Measurements from ENCODE around the gene BCL6B.
"Not testable (repeated sequence)": the region's sequence is repeated elsewhere in the genome, so short reads cannot be mapped to it uniquely, and the experiment has no call there.

BCL6B gene

DNA sequence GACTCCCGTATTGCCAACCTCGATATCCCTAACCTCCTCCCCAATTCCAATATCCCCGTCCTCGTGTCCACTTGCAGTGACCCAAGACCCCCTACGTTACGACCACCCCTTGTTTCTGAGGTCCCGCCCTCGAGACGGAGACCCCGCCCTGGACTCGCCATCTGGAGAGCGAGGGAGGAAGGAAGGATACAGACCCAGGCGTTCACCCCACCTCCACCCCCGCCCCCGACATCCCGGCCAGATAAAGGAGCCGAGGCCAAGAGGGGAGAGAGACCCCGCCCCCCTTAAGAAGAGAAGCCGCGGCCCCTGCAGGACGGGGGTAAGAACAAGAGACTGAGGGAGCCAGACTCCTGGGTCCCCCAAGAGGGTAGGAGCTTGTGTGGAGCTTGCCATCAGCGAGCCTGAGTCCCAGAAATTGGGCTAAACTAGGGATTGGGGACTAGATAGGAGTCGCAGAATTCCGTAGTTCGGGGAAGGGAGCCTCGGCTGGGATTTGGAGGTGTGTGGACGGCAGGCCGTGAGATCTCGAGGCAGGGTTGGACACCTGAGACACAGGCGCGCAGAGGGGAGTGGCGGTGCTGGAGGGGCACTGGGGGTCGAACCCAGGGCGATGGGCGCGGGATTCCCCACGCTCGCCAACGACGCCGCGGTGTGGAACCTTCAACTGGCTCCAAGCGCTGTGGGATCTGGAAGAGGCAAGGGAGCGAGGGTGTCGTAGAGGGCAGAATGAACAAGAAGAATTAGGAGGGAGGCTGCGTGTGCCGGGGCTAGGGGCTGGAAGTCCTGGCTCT, at the start of gene BCL6B:
BCL6B (plus strand) TSS at position 270 of the 791 bp plus-strand sequence. CDS start 622 bp downstream, outside the sequence.
- DNase-seq = peak in 1 of 6 experiments; percentile 54

DNA sequence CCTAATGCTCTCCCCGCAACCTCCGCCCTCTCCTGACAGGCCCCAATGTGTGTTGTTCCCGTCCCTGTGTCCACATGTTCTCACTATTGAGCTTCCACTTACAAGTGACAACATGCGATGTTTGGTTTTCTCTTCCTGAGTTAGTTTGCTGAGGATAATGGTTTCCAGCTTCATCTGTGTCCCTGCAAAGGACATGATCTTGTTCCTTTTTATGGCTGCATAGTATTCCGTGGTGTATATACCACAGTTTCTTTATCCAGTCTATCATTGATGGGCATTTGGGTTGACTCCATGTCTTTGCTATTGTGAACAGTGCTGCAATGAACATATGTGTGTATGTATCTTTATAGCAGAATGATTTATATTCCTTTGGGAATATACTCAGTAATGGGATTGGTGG, 43.4 kb upstream of the BCL6B start:
- not testable (repeated sequence) for DNase-seq

- DNase-seq = no peak
Measured at GRCh38 chr17:6981426-6981825, 41.4 kb upstream of the BCL6B start.

- DNase-seq = no peak
Measured at GRCh38 chr17:6985266-6985665, 37.6 kb upstream of the BCL6B start.

GRCh38 chr17:6986676-6987075, 36.2 kb upstream of the BCL6B start:
- DNase-seq = no peak

- DNase-seq = no peak
Measured at GRCh38 chr17:6989779-6990178, 33.1 kb upstream of the BCL6B start.

GRCh38 chr17:6993613-6994056, 29.2 kb upstream of the BCL6B start:
- not testable (repeated sequence) for DNase-seq

- no peak for DNase-seq
Measured at GRCh38 chr17:6994118-6994598, 28.7 kb upstream of the BCL6B start.

GRCh38 chr17:6994666-6995256, 28.1 kb upstream of the BCL6B start:
- DNase-seq = no peak

- no peak for DNase-seq
Measured at GRCh38 chr17:6995500-6996255, 27.2 kb upstream of the BCL6B start, which contains the start of gene ALOX12. Gene ALOX12, plus strand, starts transcription at chr17:6996049. Its CDS starts 69 bp downstream, at chr17:6996118.

DNA sequence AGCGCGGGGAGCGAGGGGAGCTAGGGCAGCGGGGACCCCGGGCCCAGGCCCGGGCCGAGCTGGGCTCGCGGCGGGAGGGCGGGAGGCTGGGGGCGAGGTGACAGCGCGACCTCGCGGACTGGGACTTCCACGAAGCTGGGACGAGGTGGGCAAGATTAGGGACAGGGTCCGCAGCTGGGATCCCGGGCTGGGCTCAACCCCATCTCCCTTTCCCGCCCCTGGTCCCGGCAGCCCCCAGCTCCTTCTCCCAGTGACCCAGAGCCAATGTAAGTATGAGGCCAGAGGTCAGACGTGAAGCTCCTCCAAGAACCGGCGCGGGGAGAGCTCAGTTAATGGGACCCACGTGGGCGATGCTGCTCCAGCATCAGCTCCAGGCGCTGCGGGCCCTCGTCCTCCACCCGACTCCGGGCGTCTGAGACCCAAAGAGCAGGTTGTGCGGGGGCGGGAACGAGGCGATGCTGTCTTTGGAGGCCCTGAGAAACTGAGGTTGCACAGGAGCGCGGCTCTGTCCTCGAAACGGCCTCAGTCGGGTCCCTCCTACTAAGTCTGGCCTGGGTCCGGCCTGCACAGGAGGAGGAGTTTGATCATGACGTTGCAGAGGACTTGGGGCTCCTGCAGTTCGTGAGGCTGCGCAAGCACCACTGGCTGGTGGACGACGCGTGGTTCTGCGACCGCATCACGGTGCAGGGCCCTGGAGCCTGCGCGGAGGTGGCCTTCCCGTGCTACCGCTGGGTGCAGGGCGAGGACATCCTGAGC, 26.4 kb upstream of the BCL6B start:
- DNase-seq = no peak

DNA sequence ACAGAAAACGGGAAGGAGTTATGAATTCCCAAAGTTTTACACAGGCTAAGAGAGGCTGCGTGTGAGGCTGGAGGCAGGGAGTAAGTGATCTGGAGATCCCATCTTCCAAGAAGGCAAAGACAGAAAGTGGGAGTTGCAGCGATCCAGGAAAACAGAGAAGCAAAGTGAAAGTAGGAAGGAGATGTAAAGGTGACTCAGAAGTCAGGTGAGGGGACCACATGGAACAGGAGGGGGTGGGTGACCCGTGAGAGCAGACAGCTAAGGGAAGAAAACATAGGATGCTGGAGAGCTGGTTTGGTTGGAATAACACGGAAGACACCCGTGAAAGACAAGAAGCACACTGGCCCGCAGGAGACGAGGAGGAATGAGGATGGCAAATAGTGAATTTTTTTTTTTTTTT, 25.7 kb upstream of the BCL6B start:
- no peak for DNase-seq

DNA sequence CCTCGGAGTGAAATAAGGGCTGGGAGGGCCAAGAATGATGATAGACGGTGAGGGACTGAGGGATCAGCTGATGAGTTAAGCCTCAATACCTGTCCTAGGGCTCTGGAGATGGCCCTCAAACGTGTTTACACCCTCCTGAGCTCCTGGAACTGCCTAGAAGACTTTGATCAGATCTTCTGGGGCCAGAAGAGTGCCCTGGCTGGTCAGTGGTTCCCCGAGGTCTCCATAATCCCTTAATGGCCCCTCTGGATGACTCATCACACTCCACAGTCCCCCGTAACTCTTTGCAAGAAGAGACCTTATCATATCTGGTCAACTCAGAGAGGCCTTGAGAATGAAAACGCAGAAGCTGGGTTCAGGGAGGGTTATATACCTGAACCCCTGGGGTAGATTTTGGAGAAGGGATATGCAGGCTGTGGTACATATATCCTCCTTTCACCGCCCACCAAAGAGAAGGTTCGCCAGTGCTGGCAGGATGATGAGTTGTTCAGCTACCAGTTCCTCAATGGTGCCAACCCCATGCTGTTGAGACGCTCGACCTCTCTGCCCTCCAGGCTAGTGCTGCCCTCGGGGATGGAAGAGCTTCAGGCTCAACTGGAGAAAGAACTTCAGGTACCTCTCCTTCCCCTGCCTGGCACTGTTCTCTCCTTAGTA, 23.9 kb upstream of the BCL6B start:
- no peak for DNase-seq

GRCh38 chr17:7001318-7001961, 21.4 kb upstream of the BCL6B start:
- peak in 5 of 6 experiments; percentile 6 to 27 (median 17) for DNase-seq

DNA sequence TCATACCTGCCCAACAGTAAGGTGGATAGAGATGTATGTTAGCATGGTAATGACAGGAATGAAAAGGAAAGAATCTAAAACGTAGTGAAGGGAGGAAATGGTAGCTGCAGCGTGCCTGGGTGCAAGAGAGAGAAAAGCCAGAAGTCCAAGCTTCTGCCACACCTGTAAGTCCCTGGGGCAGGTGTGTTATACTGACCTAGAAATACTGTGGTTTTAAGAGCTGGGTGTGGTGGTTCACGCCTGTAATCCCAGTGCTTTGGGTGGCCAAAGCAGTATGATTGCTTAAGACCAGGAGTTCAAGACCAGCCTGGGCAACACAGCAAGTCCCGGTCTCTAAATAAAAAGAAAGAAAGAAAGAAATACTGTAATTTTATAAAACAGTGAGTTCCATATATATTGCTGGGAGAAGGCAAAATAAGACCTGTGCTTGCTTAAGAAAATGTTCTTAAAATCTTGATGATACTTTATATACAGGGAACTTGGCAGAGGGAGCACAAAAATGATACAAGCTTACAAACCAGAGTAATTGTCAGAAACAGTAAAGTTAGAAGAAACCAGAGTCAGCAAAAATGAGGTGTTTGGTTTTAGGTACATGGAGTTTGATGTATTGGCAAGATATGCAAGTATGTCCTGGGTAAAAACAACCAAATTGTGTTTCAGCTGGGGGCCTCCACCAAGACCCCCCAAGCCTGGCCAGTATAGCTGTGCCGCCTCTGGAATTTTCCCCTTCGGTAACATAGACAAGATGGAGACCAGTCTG, 20.4 kb upstream of the BCL6B start:
- DNase-seq = no peak

DNA sequence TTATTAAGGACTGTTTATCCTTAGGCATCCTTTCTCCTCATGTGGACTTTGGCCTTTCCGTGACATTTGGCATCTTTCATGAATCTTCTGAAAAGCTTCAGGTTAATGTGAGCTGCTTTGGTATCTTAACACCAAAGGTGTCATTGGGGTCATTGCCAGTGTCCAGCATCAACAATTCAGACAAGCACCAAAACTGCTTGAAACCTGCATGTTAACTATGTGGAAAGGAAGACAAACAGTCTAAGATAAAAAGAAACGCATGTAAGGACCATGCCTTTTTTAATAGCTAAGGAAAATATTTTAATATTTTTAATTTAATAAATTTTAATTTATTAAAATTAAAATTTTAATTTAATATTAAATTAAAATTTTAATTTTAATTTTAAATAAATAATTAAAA, 19.1 kb upstream of the BCL6B start:
- no peak for DNase-seq

GRCh38 chr17:7004398-7005253, 18.2 kb upstream of the BCL6B start:
- peak in 5 of 6 experiments; percentile 13 to 82 (median 65) for DNase-seq

DNA sequence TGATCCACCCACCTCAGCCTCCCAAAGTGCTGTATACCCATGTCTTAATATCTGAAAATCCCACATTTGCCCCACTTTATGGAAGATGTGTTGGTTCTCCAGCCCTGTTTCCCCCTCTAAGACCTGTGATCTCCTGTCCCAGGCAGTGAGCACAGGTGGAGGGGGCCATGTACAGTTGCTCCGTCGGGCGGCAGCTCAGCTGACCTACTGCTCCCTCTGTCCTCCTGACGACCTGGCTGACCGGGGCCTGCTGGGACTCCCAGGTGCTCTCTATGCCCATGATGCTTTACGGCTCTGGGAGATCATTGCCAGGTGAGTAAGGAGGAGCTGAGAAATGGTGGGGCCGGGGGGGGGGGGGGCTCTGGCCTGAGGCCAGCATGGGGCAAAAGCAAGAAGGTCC, 17.1 kb upstream of the BCL6B start:
- no peak for DNase-seq

GRCh38 chr17:7007143-7007542, 15.7 kb upstream of the BCL6B start:
- no peak for DNase-seq

- no peak for DNase-seq
Measured at GRCh38 chr17:7010523-7010922, 12.3 kb upstream of the BCL6B start.

Data from stimulated activated naive CD4-positive, alpha-beta T cell (primary cell).